CD14-positive monocyte (primary cell): ENCODE measurements around the gene RAB26. TPM values are rescaled to one million over a fixed set of nuclear protein-coding genes. Genes with fewer than 3 reads are reported as not detected.
"Not testable (repeated sequence)": the region's sequence is repeated elsewhere in the genome, so short reads cannot be mapped to it uniquely, and the experiment has no call there.

Experiments used
- DNase-seq, 3 donors: peaks; one replicate each; pipeline ENCODE4 v3.0.0-alpha.2; 2011 to 2022
- H2AFZ ChIP-seq: 2 replicates; pipeline ENCODE4 v1.6.0; 2012; ENCODE audit warnings: mild to moderate bottlenecking, low read depth, low read length, inconsistent platforms; ENCODE audit not compliant: insufficient read depth, poor library complexity, severe bottlenecking
- H3K27ac ChIP-seq, 2 donors: 1 replicate in 1 of 2; 2 replicates in 1 of 2; pipeline ENCODE4 v1.5.1; 2012 to 2013; ENCODE audit warnings: low read length in 2 of 2, control low read depth in 1 of 2, inconsistent platforms in 1 of 2, low read depth in 1 of 2, mild to moderate bottlenecking in 1 of 2
- H3K27me3 ChIP-seq, 2 donors: one replicate each; pipeline versions ENCODE4 v1.6.0 to v1.6.1; 2011 to 2013; ENCODE audit warnings: low read length in 2 of 2; ENCODE audit not compliant: control insufficient read depth in 2 of 2, insufficient read depth in 2 of 2
- H3K36me3 ChIP-seq, 2 donors: replicated peaks in 1 of 2; 1 replicate in 1 of 2; 2 replicates in 1 of 2; pipeline versions ENCODE4 v1.5.1 to v1.6.1; 2012 to 2013; ENCODE audit warnings: low read length in 2 of 2, control low read depth in 1 of 2, inconsistent platforms in 1 of 2, mild to moderate bottlenecking in 1 of 2; ENCODE audit not compliant: insufficient read depth in 2 of 2, control insufficient read depth in 1 of 2
- H3K4me1 ChIP-seq, 2 donors: 1 replicate in 1 of 2; 2 replicates in 1 of 2; pipeline versions ENCODE4 v1.5.1 to v1.6.1; 2012 to 2013; ENCODE audit warnings: low read length in 2 of 2, control low read depth in 1 of 2, inconsistent platforms in 1 of 2, mild to moderate bottlenecking in 1 of 2, moderate library complexity in 1 of 2; ENCODE audit not compliant: insufficient read depth in 2 of 2, control insufficient read depth in 1 of 2
- H3K4me2 ChIP-seq: replicated peaks from 2 replicates; pipeline ENCODE3; 2012; ENCODE audit warnings: low read length, moderate library complexity, mild to moderate bottlenecking; ENCODE audit not compliant: poor library complexity, severe bottlenecking; ENCODE audit errors: extremely low read depth
- H3K4me3 ChIP-seq, 3 experiments: fragments of 200-600 bp in 1 of 3; sonication (generic) in 1 of 3; replicated peaks in 1 of 3; 1 replicate in 2 of 3; 2 replicates in 1 of 3; pipeline ENCODE4 v1.5.1; 2011 to 2013; ENCODE audit warnings: low read length in 3 of 3, mild to moderate bottlenecking in 3 of 3, control low read depth in 2 of 3, low read depth in 2 of 3, inconsistent platforms in 1 of 3, moderate library complexity in 1 of 3
- H3K79me2 ChIP-seq: 2 replicates; pipeline ENCODE4 v1.6.0; 2012; ENCODE audit warnings: mild to moderate bottlenecking, control low read depth, inconsistent platforms, low read length, moderate library complexity; ENCODE audit not compliant: insufficient read depth
- H3K9ac ChIP-seq: 2 replicates; pipeline ENCODE4 v1.6.0; 2017; ENCODE audit warnings: low read length, mild to moderate bottlenecking; ENCODE audit not compliant: insufficient read depth, poor library complexity, severe bottlenecking
- H3K9me3 ChIP-seq, 2 donors: replicated peaks in 1 of 2; 1 replicate in 1 of 2; 2 replicates in 1 of 2; pipeline versions ENCODE4 v1.5.1 to v1.6.1; 2012 to 2013; ENCODE audit warnings: low read length in 2 of 2, control low read depth in 1 of 2; ENCODE audit not compliant: control insufficient read depth in 1 of 2, insufficient read depth in 1 of 2
- H4K20me1 ChIP-seq: 2 replicates; pipeline ENCODE4 v1.6.0; 2012; ENCODE audit warnings: mild to moderate bottlenecking, low read length, control low read depth, moderate library complexity; ENCODE audit not compliant: insufficient read depth
- H3K27ac Mint-ChIP-seq, 7 donors: one replicate each; pipeline ENCODE4 v1.8.0; 2020; ENCODE audit warnings: mild to moderate bottlenecking in 7 of 7, mixed read lengths in 7 of 7, moderate library complexity in 6 of 7, inconsistent platforms in 2 of 7
- H3K27me3 Mint-ChIP-seq, 3 donors: one replicate each; pipeline ENCODE4 v1.8.0; 2021 to 2022; ENCODE audit warnings: low read depth in 3 of 3, mild to moderate bottlenecking in 3 of 3, mixed read lengths in 3 of 3, moderate library complexity in 3 of 3, inconsistent platforms in 1 of 3
- H3K36me3 Mint-ChIP-seq, 2 donors: one replicate each; pipeline ENCODE4 v1.8.0; 2020; ENCODE audit warnings: mixed read lengths in 2 of 2, inconsistent platforms in 1 of 2, mild to moderate bottlenecking in 1 of 2
- H3K4me1 Mint-ChIP-seq: one replicate; pipeline ENCODE4 v1.8.0; 2020; ENCODE audit warnings: mild to moderate bottlenecking, mixed read lengths
- H3K4me3 Mint-ChIP-seq, 2 donors: one replicate each; pipeline ENCODE4 v1.8.0; 2020; ENCODE audit warnings: mild to moderate bottlenecking in 2 of 2, mixed read lengths in 2 of 2, moderate library complexity in 1 of 2
- H3K9me3 Mint-ChIP-seq, 7 donors: one replicate each; pipeline ENCODE4 v1.8.0; 2020 to 2022; ENCODE audit warnings: mixed read lengths in 7 of 7, mild to moderate bottlenecking in 6 of 7, moderate library complexity in 6 of 7, inconsistent platforms in 2 of 7
- CTCF ChIP-seq: fragments of 200-600 bp; IDR thresholded peaks from one replicate; pipeline ENCODE4 v1.8.0; 2022; ENCODE audit warnings: antibody characterized with exemption, mild to moderate bottlenecking
- WGBS: methylation state at CpG from one replicate; pipeline ENCODE4 v1.1.5; 2013; ENCODE audit warnings: missing lambda C conversion rate; ENCODE audit not compliant: insufficient coverage; 5-methylcytosine and 5-hydroxymethylcytosine counted together
- intact Hi-C, 2 donors: fragments of 100-400 bp; cut with micrococcal nuclease; formaldehyde crosslinking; loops; one replicate each; pipeline versions ENCODE4 v1.15.0 to v1.15.1; 2023
- polyA plus RNA-seq, 3 donors: library from polyadenylated mRNA; depleted of rRNA in 1 of 3; unstranded in 2 of 3; stranded (reverse) in 1 of 3; fragments of 300-500 nt in 2 of 3; fragments of >200 nt in 1 of 3; fragmentation: Illumina TruSeq in 2 of 3; gene quantifications; 1 replicate in 2 of 3; 2 replicates in 1 of 3; pipeline ENCODE4 v1.2.3, GENCODE V29; 2012 to 2021

The RAB26 gene
- polyA plus RNA-seq, 3 donors, result not detected

- peaks cover 13 to 27% of the 10 kb centered on the region in 2 donors for H3K36me3 Mint-ChIP-seq
- Histone ChIP-seq H4K20me1 (no peaks in the 10 kb centered on the region), H3K79me2 (no peaks in the 10 kb centered on the region), H3K9me3 (no peaks in the 10 kb centered on the region), H2AFZ (no peak overlapping the region), H3K4me2 (no peak overlapping the region), H3K9ac (no peak overlapping the region), H3K36me3 (peaks cover 10 to 16% of the 10 kb centered on the region in 2 donors), H3K27me3 (no peaks in the 10 kb centered on the region), H3K4me3 (no peak overlapping the region), H3K4me1 (no peaks in the 10 kb centered on the region), H3K27ac (no peak overlapping the region)
- H3K9me3 Mint-ChIP-seq, result no peaks in the 10 kb centered on the region
- no peak overlapping the region for H3K4me3 Mint-ChIP-seq
- WGBS, result 100% methylated on average over 1 of the region's 13 CpGs
- no peak overlapping the region for H3K27ac Mint-ChIP-seq
- no peak for DNase-seq
- peaks cover 0 to 3% (median 0%) of the 10 kb centered on the region in 3 donors for H3K27me3 Mint-ChIP-seq
- H3K4me1 Mint-ChIP-seq, result no peaks in the 10 kb centered on the region
- no peak for TF ChIP-seq CTCF
- intact Hi-C loops, result no loop called here
Observed at GRCh38 chr16:2115591-2115973, 32.8 kb upstream of the RAB26 start.

GRCh38 chr16:2116428-2116827, 32.0 kb upstream of the RAB26 start:
- H4K20me1 ChIP-seq, H3K9ac ChIP-seq, H3K27me3 ChIP-seq, H3K9me3 ChIP-seq, H3K4me3 ChIP-seq, H3K4me2 ChIP-seq, H2AFZ ChIP-seq, H3K4me1 ChIP-seq, intact Hi-C loops, H3K4me3 Mint-ChIP-seq, H3K27me3 Mint-ChIP-seq, DNase-seq, H3K9me3 Mint-ChIP-seq, H3K79me2 ChIP-seq, H3K27ac ChIP-seq, H3K27ac Mint-ChIP-seq, H3K4me1 Mint-ChIP-seq: not testable (repeated sequence)
- WGBS, result 96% methylated on average over 8 of the region's 24 CpGs
- H3K36me3 Mint-ChIP-seq, result peaks cover 9 to 18% of the 10 kb centered on the region in 2 donors
- H3K36me3 ChIP-seq, result peaks cover 2 to 13% of the 10 kb centered on the region in 2 donors

GRCh38 chr16:2117341-2117740, 31.1 kb upstream of the RAB26 start:
- 100% methylated on average over 3 of the region's 25 CpGs for WGBS
- H3K4me1 Mint-ChIP-seq, H3K4me1 ChIP-seq, H3K4me3 ChIP-seq, H3K27me3 ChIP-seq, intact Hi-C loops, H3K27me3 Mint-ChIP-seq, H2AFZ ChIP-seq, H3K9me3 Mint-ChIP-seq, H3K4me2 ChIP-seq, H3K79me2 ChIP-seq, H3K27ac Mint-ChIP-seq, H3K9ac ChIP-seq, H3K9me3 ChIP-seq, DNase-seq, H4K20me1 ChIP-seq, H3K27ac ChIP-seq, H3K4me3 Mint-ChIP-seq: not testable (repeated sequence)
- H3K36me3 Mint-ChIP-seq, result peaks cover 9 to 16% of the 10 kb centered on the region in 2 donors
- H3K36me3 ChIP-seq, result peaks cover 0 to 13% of the 10 kb centered on the region in 2 donors

- H3K4me3 Mint-ChIP-seq, H3K79me2 ChIP-seq, H3K27me3 Mint-ChIP-seq, H3K27ac ChIP-seq, H3K9me3 Mint-ChIP-seq, intact Hi-C loops, H3K9ac ChIP-seq, H3K4me2 ChIP-seq, H3K27me3 ChIP-seq, H2AFZ ChIP-seq, H4K20me1 ChIP-seq, DNase-seq, H3K9me3 ChIP-seq, H3K36me3 ChIP-seq, H3K27ac Mint-ChIP-seq, H3K4me1 ChIP-seq, H3K4me1 Mint-ChIP-seq, H3K4me3 ChIP-seq: not testable (repeated sequence)
- 97% methylated on average over 7 of the region's 35 CpGs for WGBS
- H3K36me3 Mint-ChIP-seq, result peaks cover 7 to 14% of the 10 kb centered on the region in 2 donors
Observed at GRCh38 chr16:2117960-2118722, 30.3 kb upstream of the RAB26 start.
